ENCODE data around the gene ITPKB.
A peak's percentile ranks its signal among the peaks of the same experiment; 100 is the strongest.
"Not testable (repeated sequence)": the region's sequence is repeated elsewhere in the genome, so short reads cannot be mapped to it uniquely, and the experiment has no call there.

Gene ITPKB

GRCh38 chr1:226634166-226634588, 104.9 kb downstream of the ITPKB start:
- DNase-seq = peak; percentile 64 to 81 (median 72)

- DNase-seq = no peak
Measured at GRCh38 chr1:226633541-226634165, 105.4 kb downstream of the ITPKB start.

GRCh38 chr1:226632922-226633351, 106.1 kb downstream of the ITPKB start:
- no peak for DNase-seq

- DNase-seq = no peak
Measured at GRCh38 chr1:226632169-226632879, 106.8 kb downstream of the ITPKB start.

- DNase-seq = no peak
Measured at GRCh38 chr1:226631229-226632000, 107.7 kb downstream of the ITPKB start.

- DNase-seq = no peak
Measured at GRCh38 chr1:226630592-226630991, 108.5 kb downstream of the ITPKB start.

- DNase-seq = no peak
Measured at GRCh38 chr1:226629896-226630550, 109.1 kb downstream of the ITPKB start.

- no peak for DNase-seq
Measured at GRCh38 chr1:226629210-226629895, 109.7 kb downstream of the ITPKB start.

GRCh38 chr1:226628612-226629155, 110.4 kb downstream of the ITPKB start:
- no peak for DNase-seq

GRCh38 chr1:226627924-226628611, 111.0 kb downstream of the ITPKB start:
- no peak for DNase-seq

GRCh38 chr1:226627050-226627755, 111.9 kb downstream of the ITPKB start:
- no peak for DNase-seq

- DNase-seq = peak; percentile 56 to 66 (median 58)
Measured at GRCh38 chr1:226626577-226626956, 112.5 kb downstream of the ITPKB start.

GRCh38 chr1:226625832-226626576, 113.1 kb downstream of the ITPKB start:
- no peak for DNase-seq

GRCh38 chr1:226625326-226625725, 113.8 kb downstream of the ITPKB start:
- no peak for DNase-seq

- no peak for DNase-seq
Measured at GRCh38 chr1:226624526-226624925, 114.6 kb downstream of the ITPKB start.

- no peak for DNase-seq
Measured at GRCh38 chr1:226622012-226622411, 117.1 kb downstream of the ITPKB start.

- DNase-seq = no peak
Measured at GRCh38 chr1:226619031-226619430, 120.1 kb downstream of the ITPKB start.

- DNase-seq = no peak
Measured at GRCh38 chr1:226618380-226618779, 120.7 kb downstream of the ITPKB start.

GRCh38 chr1:226617719-226618118, 121.4 kb downstream of the ITPKB start:
- DNase-seq = not testable (repeated sequence)

- DNase-seq = no peak
Measured at GRCh38 chr1:226617109-226617508, 122.0 kb downstream of the ITPKB start.
